T-helper 1 cell treated with Interleukin-12 subunit alpha and Interleukin-12 subunit beta and Interleukin-4 antibody, amounts not matched to agents 30 μg/mL and 1 μg/mL, for 36 hours (primary cell): Measurements from ENCODE around the gene PDXK.

ENCODE experiments used
- H3K27ac Mint-ChIP-seq: one replicate; pipeline ENCODE4 v1.8.0; 2021; ENCODE audit warnings: mild to moderate bottlenecking, mixed read lengths
- H3K27me3 Mint-ChIP-seq: one replicate; pipeline ENCODE4 v1.8.0; 2021; ENCODE audit warnings: low read depth, mixed read lengths
- H3K36me3 Mint-ChIP-seq: one replicate; pipeline ENCODE4 v1.8.0; 2021; ENCODE audit warnings: low read depth, mixed read lengths
- H3K4me1 Mint-ChIP-seq: one replicate; pipeline ENCODE4 v1.8.0; 2021; ENCODE audit warnings: low read depth, mixed read lengths
- H3K4me3 Mint-ChIP-seq: one replicate; pipeline ENCODE4 v1.8.0; 2021; ENCODE audit warnings: mild to moderate bottlenecking, moderate library complexity, mixed read lengths
- H3K9me3 Mint-ChIP-seq: one replicate; pipeline ENCODE4 v1.8.0; 2021; ENCODE audit warnings: mixed read lengths

The PDXK gene

GRCh38 chr21:43767498-43767983 is 48.6 kb downstream of the PDXK start:
- H3K27ac Mint-ChIP-seq: no peak overlapping the region
- no peak overlapping the region for H3K4me3 Mint-ChIP-seq
- H3K9me3 Mint-ChIP-seq: peaks cover 8% of the 10 kb centered on the region
- H3K4me1 Mint-ChIP-seq: peaks cover 6% of the 10 kb centered on the region
- no peaks in the 10 kb centered on the region for H3K27me3 Mint-ChIP-seq
- peaks cover 12% of the 10 kb centered on the region for H3K36me3 Mint-ChIP-seq

GRCh38 chr21:43767984-43768867 is 49.3 kb downstream of the PDXK start:
- H3K36me3 Mint-ChIP-seq: peaks cover 14% of the 10 kb centered on the region
- no peaks in the 10 kb centered on the region for H3K27me3 Mint-ChIP-seq
- peaks cover 8% of the 10 kb centered on the region for H3K9me3 Mint-ChIP-seq
- peaks cover 8% of the 10 kb centered on the region for H3K4me1 Mint-ChIP-seq
- peak overlapping the region; percentile 18 for H3K27ac Mint-ChIP-seq
- H3K4me3 Mint-ChIP-seq: no peak overlapping the region

DNA sequence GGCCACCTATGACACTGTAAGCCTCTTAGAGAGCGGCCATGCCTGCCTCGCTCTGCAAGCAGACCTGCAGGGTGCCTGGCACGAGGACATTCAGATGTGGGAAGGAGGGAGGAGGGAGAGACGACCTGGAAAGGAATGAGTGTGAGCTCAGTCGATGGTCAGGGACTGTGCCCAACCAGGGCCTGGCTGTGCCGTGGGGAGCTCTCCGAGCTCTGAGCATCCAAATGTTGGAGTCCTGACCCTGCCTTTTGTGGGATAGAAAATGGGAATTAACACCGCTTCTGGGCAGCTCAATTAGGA is 49.9 kb downstream of the PDXK start:
- H3K4me3 Mint-ChIP-seq: no peak overlapping the region
- H3K9me3 Mint-ChIP-seq: peaks cover 8% of the 10 kb centered on the region
- H3K27ac Mint-ChIP-seq: peak overlapping the region; percentile 18
- no peaks in the 10 kb centered on the region for H3K27me3 Mint-ChIP-seq
- peaks cover 19% of the 10 kb centered on the region for H3K36me3 Mint-ChIP-seq
- peaks cover 11% of the 10 kb centered on the region for H3K4me1 Mint-ChIP-seq

DNA sequence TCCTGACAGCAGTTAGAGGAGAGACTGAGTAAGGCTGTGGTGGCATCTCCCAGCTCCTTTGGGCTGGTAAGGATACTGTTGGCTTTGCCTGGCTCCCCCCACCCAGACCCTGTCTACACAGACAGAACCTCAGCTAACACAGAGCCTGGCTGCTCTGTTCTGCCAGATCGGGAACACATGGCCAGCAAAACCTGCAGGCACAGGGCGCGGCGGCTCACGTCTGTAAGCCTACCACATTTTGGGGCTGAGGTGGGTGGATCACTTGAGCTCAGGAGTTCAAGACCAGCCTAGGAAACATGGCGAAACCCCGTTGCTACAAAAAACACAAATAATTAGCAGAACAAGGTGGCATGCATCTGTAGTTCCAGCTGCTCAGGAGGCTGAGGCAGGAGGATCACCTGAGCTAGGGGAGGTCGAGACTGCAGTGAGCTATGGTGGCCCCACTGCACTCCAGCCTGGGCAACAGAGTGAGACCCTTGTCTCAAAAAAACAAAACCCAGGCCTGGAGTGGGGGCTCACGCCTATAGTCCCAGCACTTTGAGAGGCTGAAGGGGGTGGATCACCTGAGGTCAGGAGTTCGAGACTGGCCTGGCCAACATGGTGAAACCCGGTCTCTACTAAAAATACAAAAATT is 50.5 kb downstream of the PDXK start:
- H3K27ac Mint-ChIP-seq: no peak overlapping the region
- no peaks in the 10 kb centered on the region for H3K27me3 Mint-ChIP-seq
- peaks cover 25% of the 10 kb centered on the region for H3K36me3 Mint-ChIP-seq
- peaks cover 16% of the 10 kb centered on the region for H3K4me1 Mint-ChIP-seq
- peaks cover 8% of the 10 kb centered on the region for H3K9me3 Mint-ChIP-seq
- no peak overlapping the region for H3K4me3 Mint-ChIP-seq

DNA sequence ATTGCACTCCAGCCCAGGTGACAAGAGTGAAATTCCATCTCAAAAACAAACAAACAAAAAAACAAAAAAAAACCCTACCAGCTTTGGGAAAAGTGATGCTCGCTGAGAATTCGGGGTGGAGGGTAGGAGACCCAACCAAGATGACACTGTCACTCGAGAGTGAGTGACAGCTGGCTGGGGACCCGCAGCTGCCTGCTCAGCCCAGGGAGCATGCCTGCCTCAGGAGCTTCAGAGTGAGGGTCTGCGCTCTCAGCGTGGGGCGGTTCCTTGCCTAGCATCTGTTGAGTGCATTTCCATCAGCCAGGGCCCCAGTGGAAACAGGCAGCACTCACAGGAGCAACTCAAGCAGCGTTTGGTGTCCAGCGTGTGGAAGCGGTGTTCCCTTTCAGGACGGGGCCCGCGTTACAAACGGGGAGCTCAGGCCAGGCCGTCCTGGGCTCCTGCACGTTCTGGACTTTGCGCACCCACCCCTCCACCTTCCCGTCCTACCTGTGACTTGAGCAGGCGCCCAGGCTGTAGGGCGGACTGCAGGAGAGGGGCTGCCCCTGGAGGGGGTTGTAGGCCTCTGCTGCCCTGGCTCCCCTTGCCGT is 51.2 kb downstream of the PDXK start:
- Mint-ChIP-seq H3K4me3 (no peak overlapping the region), H3K27ac (no peak overlapping the region), H3K9me3 (peaks cover 8% of the 10 kb centered on the region), H3K36me3 (peaks cover 28% of the 10 kb centered on the region), H3K27me3 (no peaks in the 10 kb centered on the region), H3K4me1 (peaks cover 20% of the 10 kb centered on the region)

- H3K4me3 Mint-ChIP-seq: no peak overlapping the region
- no peaks in the 10 kb centered on the region for H3K27me3 Mint-ChIP-seq
- peaks cover 8% of the 10 kb centered on the region for H3K9me3 Mint-ChIP-seq
- H3K4me1 Mint-ChIP-seq: peaks cover 26% of the 10 kb centered on the region
- H3K36me3 Mint-ChIP-seq: peaks cover 33% of the 10 kb centered on the region
- no peak overlapping the region for H3K27ac Mint-ChIP-seq
Observed at GRCh38 chr21:43771199-43771675, 52.3 kb downstream of the PDXK start.

GRCh38 chr21:43771698-43772424 is 52.9 kb downstream of the PDXK start:
- Mint-ChIP-seq H3K4me1 (peaks cover 26% of the 10 kb centered on the region), H3K4me3 (no peak overlapping the region), H3K27ac (peak overlapping the region; percentile 20), H3K9me3 (peaks cover 8% of the 10 kb centered on the region), H3K36me3 (peaks cover 33% of the 10 kb centered on the region), H3K27me3 (no peaks in the 10 kb centered on the region)

DNA sequence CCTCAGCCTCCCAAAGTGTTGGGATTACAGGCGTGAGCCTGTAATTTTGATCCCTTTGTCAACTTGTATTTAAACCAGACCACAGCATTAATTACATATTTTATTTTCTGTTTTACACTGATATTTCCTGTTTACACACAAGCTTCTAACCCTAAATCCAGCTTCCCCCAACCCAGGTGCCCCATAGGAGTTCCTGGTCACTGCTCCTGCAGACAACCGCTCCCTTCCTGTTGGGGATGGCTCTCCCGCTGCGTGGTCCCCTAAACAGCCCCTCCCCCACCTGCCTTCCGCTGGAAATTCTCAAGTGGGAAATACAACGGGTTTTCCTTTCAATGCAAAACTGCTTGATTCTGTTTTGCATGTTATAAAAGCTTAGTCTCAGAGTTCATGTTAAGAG is 53.5 kb downstream of the PDXK start:
- H3K4me1 Mint-ChIP-seq: peaks cover 27% of the 10 kb centered on the region
- no peak overlapping the region for H3K4me3 Mint-ChIP-seq
- peaks cover 8% of the 10 kb centered on the region for H3K9me3 Mint-ChIP-seq
- H3K27ac Mint-ChIP-seq: no peak overlapping the region
- H3K27me3 Mint-ChIP-seq: no peaks in the 10 kb centered on the region
- H3K36me3 Mint-ChIP-seq: peaks cover 33% of the 10 kb centered on the region

GRCh38 chr21:43774163-43774562 is 55.2 kb downstream of the PDXK start:
- Mint-ChIP-seq H3K4me3 (peak overlapping the region; percentile 51), H3K27ac (no peak overlapping the region)

DNA sequence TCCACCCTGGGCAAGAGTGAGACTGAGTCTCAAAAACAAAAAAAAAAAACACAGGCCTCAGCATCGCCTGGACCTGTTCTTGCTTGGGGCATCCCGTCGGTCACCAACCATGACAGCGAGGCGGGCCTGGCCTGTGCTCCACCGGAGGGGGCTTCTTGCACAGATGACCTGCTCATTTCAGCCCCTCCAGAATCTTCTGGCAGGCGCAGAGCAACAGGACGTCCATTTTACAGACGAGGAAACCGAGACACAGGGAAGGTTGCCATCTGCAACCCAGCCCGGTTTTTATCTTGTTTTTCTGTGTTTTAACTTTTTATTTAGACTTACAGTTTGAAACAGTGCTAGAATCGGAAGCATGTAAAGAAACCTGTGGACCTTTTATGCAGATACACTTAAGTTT is 56.3 kb downstream of the PDXK start:
- Mint-ChIP-seq H3K9me3 (peaks cover 8% of the 10 kb centered on the region), H3K36me3 (peaks cover 33% of the 10 kb centered on the region), H3K27me3 (no peaks in the 10 kb centered on the region), H3K4me3 (peak overlapping the region; percentile 95), H3K4me1 (peaks cover 47% of the 10 kb centered on the region), H3K27ac (peak overlapping the region; percentile 85)

More at GRCh38 chr21:43774163-43774562, 55.2 kb downstream of the PDXK start:
- Mint-ChIP-seq H3K36me3 (peaks cover 33% of the 10 kb centered on the region), H3K27me3 (no peaks in the 10 kb centered on the region), H3K4me1 (peaks cover 41% of the 10 kb centered on the region), H3K9me3 (peaks cover 8% of the 10 kb centered on the region)

- Mint-ChIP-seq H3K9me3 (peaks cover 8% of the 10 kb centered on the region), H3K27me3 (no peaks in the 10 kb centered on the region), H3K27ac (peak within 1 kb of the TSS; percentile 85), H3K36me3 (peaks cover 33% of the 10 kb centered on the region), H3K4me3 (peak within 1 kb of the TSS; percentile 95), H3K4me1 (peaks cover 47% of the 10 kb centered on the region)
Observed at GRCh38 chr21:43775795-43776430, 57.0 kb downstream of the PDXK start, which contains the start of gene CSTB. TSS of gene CSTB (minus strand) at chr21:43776308. CDS start at chr21:43776269, 39 bp downstream.

DNA sequence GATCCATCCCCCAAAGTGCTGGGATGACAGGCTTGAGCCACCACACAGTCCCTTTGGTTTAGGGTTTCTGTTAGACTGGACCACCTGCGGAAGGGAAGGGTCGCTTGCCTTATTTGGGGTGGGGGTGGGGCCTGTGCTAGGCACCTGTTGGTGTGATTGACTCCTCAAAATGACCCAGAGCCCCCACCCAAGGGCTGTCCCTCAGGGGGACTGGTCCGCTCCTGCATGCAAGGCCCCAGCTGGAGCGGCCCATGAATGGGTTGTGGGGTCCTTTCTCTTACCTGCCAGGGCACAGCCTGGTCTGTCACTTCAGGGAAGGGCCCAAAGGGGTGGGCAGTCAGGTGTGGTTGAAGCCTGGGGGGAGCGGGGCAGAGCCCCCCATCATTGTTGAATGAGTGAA is 59.0 kb downstream of the PDXK start:
- peak overlapping the region; percentile 96 for H3K27ac Mint-ChIP-seq
- peaks cover 23% of the 10 kb centered on the region for H3K36me3 Mint-ChIP-seq
- H3K4me3 Mint-ChIP-seq: peak overlapping the region; percentile 83
- peaks cover 48% of the 10 kb centered on the region for H3K4me1 Mint-ChIP-seq
- H3K9me3 Mint-ChIP-seq: no peaks in the 10 kb centered on the region
- no peaks in the 10 kb centered on the region for H3K27me3 Mint-ChIP-seq

DNA sequence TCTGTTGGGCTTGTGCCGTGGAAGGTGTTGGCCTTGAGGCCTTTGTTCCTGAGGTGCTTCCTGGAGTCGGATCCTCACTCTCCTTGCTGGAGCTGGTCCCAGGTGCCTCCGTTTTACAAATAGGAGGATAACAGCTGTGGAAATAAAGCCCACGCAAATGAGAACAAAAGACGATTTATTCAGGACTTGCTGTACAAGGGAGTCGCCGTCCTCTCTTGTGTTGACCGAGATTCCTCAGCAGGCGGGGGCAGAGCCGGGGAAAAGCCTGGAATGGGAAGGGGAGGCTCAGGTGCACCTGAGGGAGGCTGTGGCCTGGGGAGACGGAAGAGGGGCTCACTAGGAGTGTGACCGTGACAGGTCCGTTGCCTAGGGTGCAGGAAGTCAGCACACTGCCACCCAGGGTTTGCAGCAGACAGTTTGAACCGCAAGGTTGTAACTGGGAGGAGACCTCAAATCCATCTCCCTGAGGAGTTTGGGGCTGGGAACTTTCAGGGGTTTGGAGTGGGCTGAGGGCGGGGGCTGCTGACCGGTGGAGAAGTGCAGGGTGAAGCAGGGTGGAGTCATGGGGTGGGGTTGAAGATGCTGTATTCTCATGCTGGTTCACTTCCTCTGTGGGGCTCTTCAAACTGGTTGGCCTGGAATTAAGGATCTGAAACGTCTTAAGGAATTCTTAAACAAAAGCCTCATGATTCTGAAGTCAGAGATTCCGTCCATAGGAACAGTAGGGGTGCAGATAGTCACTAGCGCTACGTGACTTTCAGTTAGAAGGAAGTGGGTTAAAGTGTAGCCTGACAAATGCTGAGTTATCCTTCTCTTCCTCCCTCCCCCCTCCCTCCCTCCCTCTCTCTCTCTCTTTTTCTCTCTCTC is 59.8 kb downstream of the PDXK start:
- Mint-ChIP-seq H3K4me3 (peak overlapping the region; percentile 75), H3K27ac (peak overlapping the region; percentile 96), H3K27me3 (no peaks in the 10 kb centered on the region), H3K9me3 (no peaks in the 10 kb centered on the region), H3K36me3 (peaks cover 16% of the 10 kb centered on the region), H3K4me1 (peaks cover 51% of the 10 kb centered on the region)
